SK-N-SH treated with all-trans-retinoic acid at 6 μM for 48 hours (cell line): ENCODE data around the gene NKD2.

ENCODE experiments used
- ATAC-seq: fragments of 200-7000 bp; cut with Tn5 transposase; 3 replicates; pipeline ENCODE4 v1.9.1; 2020; ENCODE audit warnings: mild to moderate bottlenecking, moderate library complexity
- ARNTL ChIP-seq: fragments of 450-650 bp; formaldehyde crosslinking; IDR thresholded peaks from 2 replicates; pipeline ENCODE4 v1.5.0; 2020; ENCODE audit warnings: low read depth, mild to moderate bottlenecking, moderate library complexity, borderline replicate concordance
- BACH2 ChIP-seq: fragments of 250-450 bp; sonication (Bioruptor Pico); IDR thresholded peaks from 2 replicates; pipeline ENCODE4 v1.9.0; 2021; ENCODE audit warnings: mild to moderate bottlenecking, borderline replicate concordance
- CREB5 ChIP-seq: fragments of 250-450 bp; sonication (Bioruptor Pico); IDR thresholded peaks from 2 replicates; pipeline ENCODE4 v1.5.1; 2020; ENCODE audit warnings: low read depth, mild to moderate bottlenecking, moderate library complexity
- CSDC2 ChIP-seq: fragments of 250-450 bp; sonication (Bioruptor Pico); IDR thresholded peaks from 2 replicates; pipeline ENCODE4 v1.5.0; 2020; ENCODE audit warnings: mild to moderate bottlenecking, moderate library complexity
- CSRNP3 ChIP-seq: fragments of 250-450 bp; sonication (Bioruptor Pico); IDR thresholded peaks from 2 replicates; pipeline ENCODE4 v1.5.1; 2021; ENCODE audit warnings: mild to moderate bottlenecking, moderate library complexity
- ESRRG ChIP-seq: fragments of 250-450 bp; sonication (Bioruptor Pico); IDR thresholded peaks from 2 replicates; pipeline ENCODE4 v1.6.1; 2021; ENCODE audit warnings: mild to moderate bottlenecking
- ISL1 ChIP-seq: fragments of 250-450 bp; sonication (Bioruptor Pico); IDR thresholded peaks from 2 replicates; pipeline ENCODE4 v2.1.2; 2022; ENCODE audit warnings: mild to moderate bottlenecking, moderate library complexity
- OSR1 ChIP-seq: fragments of 250-450 bp; sonication (Bioruptor Pico); IDR thresholded peaks from 2 replicates; pipeline ENCODE4 v1.8.0; 2022; ENCODE audit warnings: moderate library complexity, mild to moderate bottlenecking, inconsistent platforms
- POU6F1 ChIP-seq: fragments of 250-450 bp; sonication (Bioruptor Pico); IDR thresholded peaks from 2 replicates; pipeline ENCODE4 v1.8.0; 2021; ENCODE audit warnings: low read depth, mild to moderate bottlenecking, moderate library complexity, borderline replicate concordance
- RARB ChIP-seq: fragments of 250-450 bp; sonication (Bioruptor Pico); IDR thresholded peaks from 2 replicates; pipeline ENCODE4 v1.8.0; 2021; ENCODE audit warnings: mild to moderate bottlenecking, moderate library complexity
- SNAI2 ChIP-seq: fragments of 250-450 bp; sonication (Bioruptor Pico); IDR thresholded peaks from 2 replicates; pipeline ENCODE4 v1.5.0; 2020; ENCODE audit warnings: mild to moderate bottlenecking, moderate library complexity
- TCF4 ChIP-seq: fragments of 250-450 bp; sonication (Bioruptor Pico); IDR thresholded peaks from 2 replicates; pipeline ENCODE4 v1.8.0; 2021; ENCODE audit warnings: mild to moderate bottlenecking, moderate library complexity, borderline replicate concordance
- TOX ChIP-seq: fragments of 250-450 bp; sonication (Bioruptor Pico); IDR thresholded peaks from 2 replicates; pipeline ENCODE4 v1.8.0; 2021; ENCODE audit warnings: mild to moderate bottlenecking, moderate library complexity, borderline replicate concordance
- TSHZ2 ChIP-seq: fragments of 250-450 bp; sonication (Bioruptor Pico); IDR thresholded peaks from 2 replicates; pipeline ENCODE4 v1.5.0; 2020; ENCODE audit warnings: mild to moderate bottlenecking, moderate library complexity
- ZC3H10 ChIP-seq: fragments of 250-450 bp; sonication (Bioruptor Pico); IDR thresholded peaks from 2 replicates; pipeline ENCODE4 v1.5.1; 2021; ENCODE audit warnings: mild to moderate bottlenecking, moderate library complexity
- ZNF565 ChIP-seq: fragments of 450-650 bp; formaldehyde crosslinking; conservative IDR thresholded peaks from 2 replicates; pipeline ENCODE4 v1.5.0; 2020; ENCODE audit warnings: low read depth, mild to moderate bottlenecking, moderate library complexity
- ZNF8 ChIP-seq: fragments of 450-650 bp; formaldehyde crosslinking; IDR thresholded peaks from 2 replicates; pipeline ENCODE4 v1.5.0; 2020; ENCODE audit warnings: mild to moderate bottlenecking, moderate library complexity

The NKD2 gene

GRCh38 chr5:1066676-1067075, 58.1 kb downstream of the NKD2 start:
- TF ChIP-seq BACH2 (no peak), TSHZ2 (CRISPR knock-in tag) (no peak), ZNF565 (no peak), SNAI2 (CRISPR knock-in tag) (no peak), OSR1 (CRISPR knock-in tag) (no peak), CREB5 (CRISPR knock-in tag) (no peak), ZC3H10 (CRISPR knock-in tag) (no peak), ARNTL (CRISPR knock-in tag) (no peak)
- ATAC-seq: no peak

- TF ChIP-seq POU6F1 (CRISPR knock-in tag): no peak
Measured at GRCh38 chr5:1067141-1068121, 58.8 kb downstream of the NKD2 start.

GRCh38 chr5:1068204-1068894, 59.7 kb downstream of the NKD2 start:
- TF ChIP-seq ZC3H10 (CRISPR knock-in tag): no peak
- TF ChIP-seq CSDC2: no peak
- no peak for TF ChIP-seq CSRNP3 (CRISPR knock-in tag)
- no peak for TF ChIP-seq ARNTL (CRISPR knock-in tag)
- TF ChIP-seq ZNF565: no peak
- no peak for TF ChIP-seq CREB5 (CRISPR knock-in tag)
- TF ChIP-seq RARB (CRISPR knock-in tag): no peak
- no peak for TF ChIP-seq ESRRG
- no peak for TF ChIP-seq TSHZ2 (CRISPR knock-in tag)
- no peak for TF ChIP-seq OSR1 (CRISPR knock-in tag)
- TF ChIP-seq TCF4 (CRISPR knock-in tag): no peak
- TF ChIP-seq ISL1 (CRISPR knock-in tag): no peak
- TF ChIP-seq TOX (CRISPR knock-in tag): no peak
- no peak for TF ChIP-seq POU6F1 (CRISPR knock-in tag)
- TF ChIP-seq ZNF8: no peak
- ATAC-seq: no peak

More at GRCh38 chr5:1067141-1068121, 58.8 kb downstream of the NKD2 start:
- ATAC-seq: no peak
